Hematopoietic multipotent progenitor cell (in vitro differentiated cells): ENCODE measurements around the gene ZSCAN31. TPM values are rescaled to one million over a fixed set of nuclear protein-coding genes. Genes with fewer than 3 reads are reported as not detected.
"Not testable (repeated sequence)": the region's sequence is repeated elsewhere in the genome, so short reads cannot be mapped to it uniquely, and the experiment has no call there.

Experiments
- DNase-seq, 3 donors: peaks; one replicate each; pipeline ENCODE4 v3.0.0-alpha.2; 2011 to 2015; ENCODE audit warnings: low read depth in 2 of 3, low spot score in 2 of 3
- small RNA-seq: library from RNA; depleted of rRNA; stranded (forward); fragments of <200 nt; gene quantifications from one replicate; pipeline ENCODE3, GENCODE V24; 2012
- total RNA-seq: library from RNA; depleted of rRNA; stranded (reverse); fragments of >200 nt; gene quantifications from one replicate; pipeline ENCODE4 v1.2.3, GENCODE V29; 2012

Gene ZSCAN31
- total RNA-seq, 1 donor, result 7.5 TPM

- DNase-seq, result no peak
Measured at GRCh38 chr6:28323813-28324424, 12.0 kb downstream of the ZSCAN31 start.

DNA sequence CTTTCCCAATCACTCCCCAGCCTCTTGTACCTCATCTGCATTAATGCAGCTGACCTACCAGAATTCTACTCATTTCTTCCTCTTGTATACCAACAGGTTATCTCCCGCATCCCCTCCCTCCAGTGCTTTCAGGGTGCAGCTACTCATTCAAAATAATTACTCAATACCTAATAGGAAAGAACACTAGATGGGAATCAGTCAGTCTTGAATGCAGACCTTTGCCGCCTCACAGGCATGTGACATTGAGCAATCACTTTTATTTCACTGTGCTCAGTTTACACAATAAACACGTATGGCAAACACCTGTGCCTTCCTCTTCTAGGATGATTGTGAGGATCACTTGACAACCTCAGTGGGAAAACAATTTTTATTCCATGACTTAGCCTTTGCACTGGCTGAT lies 13.3 kb downstream of the ZSCAN31 start:
- DNase-seq, result no peak

DNA sequence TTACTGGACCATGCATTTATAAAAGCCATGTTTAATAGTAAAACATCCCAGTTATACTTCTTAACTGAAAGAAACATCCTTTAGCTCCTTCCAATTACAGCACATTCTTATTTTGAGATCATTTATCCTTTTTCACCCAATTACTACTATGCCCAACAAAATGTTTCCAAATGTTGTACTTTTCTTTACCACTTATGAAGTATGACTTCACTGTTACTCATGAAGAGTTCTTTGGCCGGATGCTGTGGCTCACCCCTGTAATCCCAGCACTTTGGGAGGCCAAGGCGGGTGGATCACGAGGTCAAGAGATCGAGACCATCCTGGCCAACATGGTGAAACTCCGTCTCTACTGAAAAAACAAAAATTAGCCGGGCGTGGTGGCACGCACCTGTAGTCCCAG lies 18.1 kb downstream of the ZSCAN31 start:
- not testable (repeated sequence) for DNase-seq

GRCh38 chr6:28315628-28316027 lies 20.3 kb downstream of the ZSCAN31 start:
- no peak for DNase-seq

GRCh38 chr6:28312939-28313338 lies 23.0 kb downstream of the ZSCAN31 start:
- DNase-seq, result no peak

- no peak for DNase-seq
Measured at GRCh38 chr6:28311139-28311823, 24.7 kb downstream of the ZSCAN31 start.

GRCh38 chr6:28306363-28306762 lies 29.6 kb downstream of the ZSCAN31 start:
- DNase-seq, result not testable (repeated sequence)

- no peak for DNase-seq
Measured at GRCh38 chr6:28303570-28303969, 32.4 kb downstream of the ZSCAN31 start.

DNA sequence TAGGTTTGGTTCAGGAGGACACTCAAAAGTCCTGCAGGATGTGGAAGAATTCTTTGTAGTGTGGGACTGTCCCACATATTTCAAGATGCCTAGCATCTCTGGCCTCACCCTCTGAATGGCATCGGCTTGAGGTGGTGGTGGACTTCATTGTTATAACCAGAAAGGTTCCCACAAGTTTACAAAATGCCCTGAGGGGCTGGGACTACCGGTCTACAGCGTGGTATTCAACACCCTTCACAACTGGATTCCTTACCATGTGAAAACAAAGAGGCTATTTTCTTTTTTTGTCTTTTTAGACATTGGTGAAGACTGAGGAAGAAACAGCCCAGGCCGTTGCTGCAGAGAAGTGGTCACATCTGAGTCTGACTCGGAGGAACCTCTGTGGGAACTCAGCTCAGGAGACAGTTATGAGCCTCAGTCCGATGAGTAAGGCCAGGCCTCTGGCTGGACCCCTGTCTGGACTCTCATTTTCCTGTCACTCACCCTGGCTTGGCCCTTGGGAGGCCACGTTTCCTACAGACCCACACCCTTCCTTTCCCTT lies 39.4 kb downstream of the ZSCAN31 start:
- no peak for DNase-seq

GRCh38 chr6:28295326-28295725 lies 40.6 kb downstream of the ZSCAN31 start:
- DNase-seq, result no peak

DNA sequence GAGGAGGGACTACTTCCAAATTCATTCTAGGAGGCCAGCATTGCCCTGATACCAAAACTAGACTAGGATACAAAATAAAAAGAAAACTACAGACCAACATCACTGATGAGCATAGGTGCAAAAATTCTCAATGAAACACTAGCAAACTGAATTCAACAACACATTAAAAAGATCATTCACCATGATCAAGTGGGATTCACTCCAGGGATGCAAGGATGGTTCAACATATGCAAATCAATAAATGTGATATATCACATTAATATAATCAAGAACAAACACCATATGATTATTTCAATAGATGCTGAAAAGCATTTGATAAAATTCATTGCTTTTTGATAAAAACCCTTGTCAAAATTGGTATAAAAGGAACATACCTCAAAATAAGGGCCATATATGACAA lies 44.4 kb downstream of the ZSCAN31 start:
- DNase-seq, result no peak

GRCh38 chr6:28282926-28283325 lies 53.0 kb downstream of the ZSCAN31 start:
- DNase-seq, result no peak

GRCh38 chr6:28281288-28282064 lies 54.5 kb downstream of the ZSCAN31 start, which contains the start of gene PGBD1:
PGBD1 (plus strand) TSS chr6:28281572; CDS start chr6:28283814, 2,242 bp downstream.
- peak in 2 of 3 donors; percentile 65 to 75 for DNase-seq

- no peak for DNase-seq
Measured at GRCh38 chr6:28280595-28281287, 55.2 kb downstream of the ZSCAN31 start.

DNA sequence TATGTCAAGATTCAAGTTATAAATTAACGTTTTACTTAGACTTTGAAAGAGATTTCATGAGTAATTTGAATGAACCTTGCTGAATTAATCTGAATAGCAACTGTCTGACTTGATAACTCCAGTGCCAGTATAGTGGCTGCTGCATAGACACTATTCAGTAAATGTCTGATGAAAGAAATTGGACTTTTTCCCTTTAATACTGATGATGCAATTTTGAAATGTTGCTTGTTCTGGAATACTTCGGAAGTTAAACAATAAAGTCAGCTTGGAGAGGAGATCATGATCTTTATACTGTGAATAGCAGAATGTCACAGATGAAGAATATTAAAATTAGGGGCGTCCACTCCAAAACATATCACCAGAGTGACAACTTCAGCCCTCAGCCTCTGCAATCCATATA lies 58.2 kb downstream of the ZSCAN31 start:
- DNase-seq, result no peak

DNA sequence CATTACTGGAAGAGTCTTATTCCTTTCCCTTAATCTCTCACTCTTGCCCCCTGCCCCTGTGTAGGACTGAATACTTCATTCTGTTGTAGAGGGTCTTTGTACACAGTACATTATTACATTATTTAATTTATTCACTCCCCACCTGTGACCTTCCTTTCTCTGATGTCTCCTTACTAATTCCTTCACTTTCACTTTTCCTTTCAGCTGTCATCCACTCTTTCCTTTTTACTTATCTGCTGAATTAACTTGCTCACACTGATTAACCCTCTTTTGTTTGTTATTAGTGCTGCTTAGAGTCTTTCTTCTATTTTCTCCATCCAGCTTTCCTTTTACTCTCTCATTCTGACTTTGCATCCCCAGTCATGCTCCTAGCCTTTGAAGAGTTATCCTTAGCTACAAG lies 61.1 kb downstream of the ZSCAN31 start:
- no peak for DNase-seq

Small RNAs within 50 kb of the gene (small RNA-seq; reads per million reads assigned to genes)
- gene AL021997.1 (not detected), gene AL021997.2 (not detected)

Other genes with a start within 250 kb of the ZSCAN31 start
- 5.7 TPM for gene ZSCAN16, start 211.5 kb downstream of the ZSCAN31 start, total RNA-seq
- 14.0 TPM for gene ZKSCAN8, start 194.3 kb downstream of the ZSCAN31 start, total RNA-seq
- gene ZSCAN9, start 110.9 kb downstream of the ZSCAN31 start, total RNA-seq, result 12.7 TPM
- 4.6 TPM for gene ZKSCAN4, start 83.9 kb downstream of the ZSCAN31 start, total RNA-seq
- 1.1 TPM for gene NKAPL, start 76.9 kb downstream of the ZSCAN31 start, total RNA-seq
- 8.6 TPM for gene ZSCAN26, start 69.0 kb downstream of the ZSCAN31 start, total RNA-seq
- 4.6 TPM for gene PGBD1, start 54.6 kb downstream of the ZSCAN31 start, total RNA-seq
- gene ZKSCAN3, start 13.8 kb upstream of the ZSCAN31 start, total RNA-seq, result 6.2 TPM
- gene ZSCAN12, start 63.6 kb upstream of the ZSCAN31 start, total RNA-seq, result 3.5 TPM
- gene ZSCAN23, start 107.3 kb upstream of the ZSCAN31 start, total RNA-seq, result 2.2 TPM
- not detected for gene GPX6, start 179.6 kb upstream of the ZSCAN31 start, total RNA-seq
- gene GPX5, start 189.7 kb upstream of the ZSCAN31 start, total RNA-seq, result not detected